Brain microvascular endothelial cell (primary cell): ENCODE measurements around the gene CDK5RAP2.

Experiments
- DNase-seq: peaks from one replicate; pipeline ENCODE4 v3.0.0-alpha.2; 2020
- H3K27ac ChIP-seq: fragments of 250-450 bp; sonication (Bioruptor Pico); 2 replicates; pipeline ENCODE4 v1.5.1; 2020; ENCODE audit warnings: mild to moderate bottlenecking, moderate library complexity
- H3K27me3 ChIP-seq: fragments of 250-450 bp; sonication (Bioruptor Pico); replicated peaks from 2 replicates; pipeline ENCODE4 v1.5.1; 2020; ENCODE audit warnings: mild to moderate bottlenecking
- H3K36me3 ChIP-seq: fragments of 250-450 bp; sonication (Bioruptor Pico); replicated peaks from 2 replicates; pipeline ENCODE4 v1.5.1; 2020; ENCODE audit warnings: mild to moderate bottlenecking
- H3K4me3 ChIP-seq: 2 replicates; pipeline ENCODE4 v1.5.1; 2011; ENCODE audit warnings: low read depth, mild to moderate bottlenecking, control low read depth, low read length, moderate library complexity
- CTCF ChIP-seq: IDR thresholded peaks from 2 replicates; pipeline ENCODE4 v1.5.1; 2011; ENCODE audit warnings: low read depth, mild to moderate bottlenecking, moderate library complexity, low read length, control low read depth, inconsistent platforms; ENCODE audit errors: missing control alignments
- in situ Hi-C: cut with HindIII; loops from 2 replicates; pipeline ENCODE4 v1.10.0; 2017; ENCODE audit warnings: low sequenced_read_pairs, low pct_ligation_motif_present

Gene CDK5RAP2

GRCh38 chr9:120538339-120538738 is 41.6 kb downstream of the CDK5RAP2 start:
- no peak overlapping the region for H3K4me3 ChIP-seq
- H3K27me3 ChIP-seq: no peaks in the 10 kb centered on the region
- H3K36me3 ChIP-seq: peaks cover 2% of the 10 kb centered on the region
- TF ChIP-seq CTCF: no peak
- no peak overlapping the region for H3K27ac ChIP-seq
- in situ Hi-C loops: no loop called here
- peak; percentile 25 for DNase-seq

GRCh38 chr9:120536949-120537640 is 42.9 kb downstream of the CDK5RAP2 start:
- no peak for TF ChIP-seq CTCF
- DNase-seq: no peak
- Histone ChIP-seq H3K27ac (no peak overlapping the region), H3K36me3 (peaks cover 2% of the 10 kb centered on the region), H3K4me3 (no peak overlapping the region), H3K27me3 (no peaks in the 10 kb centered on the region)
- in situ Hi-C loops: no loop called here

- DNase-seq: no peak
- no peak for TF ChIP-seq CTCF
- Histone ChIP-seq H3K27me3 (no peaks in the 10 kb centered on the region), H3K4me3 (no peak overlapping the region), H3K36me3 (peaks cover 2% of the 10 kb centered on the region), H3K27ac (no peak overlapping the region)
- in situ Hi-C loops: no loop called here
Measured at GRCh38 chr9:120536094-120536493, 43.9 kb downstream of the CDK5RAP2 start.

- in situ Hi-C loops: no loop called here
- DNase-seq: no peak
- no peak overlapping the region for H3K4me3 ChIP-seq
- H3K27ac ChIP-seq: no peak overlapping the region
- H3K36me3 ChIP-seq: peaks cover 3% of the 10 kb centered on the region
- H3K27me3 ChIP-seq: no peaks in the 10 kb centered on the region
- no peak for TF ChIP-seq CTCF
Measured at GRCh38 chr9:120534266-120534665, 45.7 kb downstream of the CDK5RAP2 start.

GRCh38 chr9:120532891-120533290 is 47.1 kb downstream of the CDK5RAP2 start:
- Histone ChIP-seq H3K27ac (no peak overlapping the region), H3K27me3 (no peaks in the 10 kb centered on the region), H3K4me3 (no peak overlapping the region), H3K36me3 (peaks cover 14% of the 10 kb centered on the region)
- no peak for DNase-seq
- in situ Hi-C loops: no loop called here
- no peak for TF ChIP-seq CTCF

GRCh38 chr9:120532475-120532874 is 47.5 kb downstream of the CDK5RAP2 start:
- no peak for TF ChIP-seq CTCF
- no peak overlapping the region for H3K27ac ChIP-seq
- no peak overlapping the region for H3K4me3 ChIP-seq
- in situ Hi-C loops: no loop called here
- H3K36me3 ChIP-seq: peaks cover 18% of the 10 kb centered on the region
- H3K27me3 ChIP-seq: no peaks in the 10 kb centered on the region
- DNase-seq: peak; percentile 1
